ENCODE results near the gene TAMALIN.

TAMALIN gene

GRCh38 chr12:52055731-52056711 lies 49.3 kb downstream of the TAMALIN start:
- DNase-seq, result no peak

- DNase-seq, result no peak
These were observed 50.3 kb downstream of the TAMALIN start for GRCh38 chr12:52056801-52057637.

DNA sequence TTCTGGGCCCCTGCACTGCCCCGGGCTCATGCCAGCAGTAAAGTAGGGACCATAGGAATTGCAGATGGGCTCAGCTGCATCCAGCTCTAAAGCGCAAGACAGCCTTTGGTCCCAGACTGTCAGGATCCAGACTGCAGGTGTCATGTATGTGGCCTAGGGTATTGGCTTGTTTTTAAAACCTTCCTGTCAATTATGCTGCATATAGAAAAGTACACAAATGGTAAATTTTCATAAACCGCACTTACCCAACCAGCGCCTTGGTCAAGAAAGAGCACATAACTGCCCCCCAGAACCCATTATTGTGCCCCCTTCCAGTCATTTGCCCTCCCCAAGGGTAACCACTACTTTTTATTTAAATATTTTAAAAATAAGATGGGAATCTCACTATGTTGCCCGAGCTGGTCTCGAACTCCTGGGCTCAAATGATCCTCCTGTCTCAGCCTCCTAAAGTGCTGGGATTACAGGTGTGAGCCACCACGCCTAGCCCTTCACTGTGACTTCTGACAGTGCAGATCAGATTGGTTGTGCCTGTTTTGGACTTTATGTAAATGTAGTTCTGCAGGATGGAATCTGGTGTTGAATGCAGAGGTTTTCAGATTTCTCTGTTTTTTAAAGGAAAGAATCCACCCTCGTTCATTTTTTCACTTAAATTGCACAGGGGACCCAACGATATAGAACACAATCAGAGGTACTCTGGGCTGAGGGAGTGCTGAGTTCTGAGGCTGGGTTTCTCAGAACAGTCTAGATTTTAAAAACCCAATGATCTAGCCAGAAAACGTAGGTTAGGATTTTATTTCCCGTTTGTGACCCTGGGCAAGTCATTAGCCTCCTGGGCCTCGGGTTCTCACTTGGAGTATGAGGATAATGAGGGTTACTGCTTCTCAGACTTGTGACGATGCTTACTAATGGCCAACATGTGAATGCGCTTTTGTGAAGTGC lies 51.2 kb downstream of the TAMALIN start:
- DNase-seq, result no peak

DNA sequence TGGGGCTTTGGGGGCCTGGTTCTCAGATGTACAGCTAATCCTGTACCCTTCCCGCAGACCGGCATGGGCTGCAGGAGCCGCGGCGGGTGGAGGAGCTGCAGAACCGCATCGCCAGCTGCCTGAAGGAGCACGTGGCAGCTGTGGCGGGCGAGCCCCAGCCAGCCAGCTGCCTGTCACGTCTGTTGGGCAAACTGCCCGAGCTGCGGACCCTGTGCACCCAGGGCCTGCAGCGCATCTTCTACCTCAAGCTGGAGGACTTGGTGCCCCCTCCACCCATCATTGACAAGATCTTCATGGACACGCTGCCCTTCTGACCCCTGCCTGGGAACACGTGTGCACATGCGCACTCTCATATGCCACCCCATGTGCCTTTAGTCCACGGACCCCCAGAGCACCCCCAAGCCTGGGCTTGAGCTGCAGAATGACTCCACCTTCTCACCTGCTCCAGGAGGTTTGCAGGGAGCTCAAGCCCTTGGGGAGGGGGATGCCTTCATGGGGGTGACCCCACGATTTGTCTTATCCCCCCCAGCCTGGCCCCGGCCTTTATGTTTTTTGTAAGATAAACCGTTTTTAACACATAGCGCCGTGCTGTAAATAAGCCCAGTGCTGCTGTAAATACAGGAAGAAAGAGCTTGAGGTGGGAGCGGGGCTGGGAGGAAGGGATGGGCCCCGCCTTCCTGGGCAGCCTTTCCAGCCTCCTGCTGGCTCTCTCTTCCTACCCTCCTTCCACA lies 52.0 kb downstream of the TAMALIN start:
- no peak for DNase-seq

GRCh38 chr12:52059582-52060497 lies 53.1 kb downstream of the TAMALIN start:
- DNase-seq, result no peak

DNA sequence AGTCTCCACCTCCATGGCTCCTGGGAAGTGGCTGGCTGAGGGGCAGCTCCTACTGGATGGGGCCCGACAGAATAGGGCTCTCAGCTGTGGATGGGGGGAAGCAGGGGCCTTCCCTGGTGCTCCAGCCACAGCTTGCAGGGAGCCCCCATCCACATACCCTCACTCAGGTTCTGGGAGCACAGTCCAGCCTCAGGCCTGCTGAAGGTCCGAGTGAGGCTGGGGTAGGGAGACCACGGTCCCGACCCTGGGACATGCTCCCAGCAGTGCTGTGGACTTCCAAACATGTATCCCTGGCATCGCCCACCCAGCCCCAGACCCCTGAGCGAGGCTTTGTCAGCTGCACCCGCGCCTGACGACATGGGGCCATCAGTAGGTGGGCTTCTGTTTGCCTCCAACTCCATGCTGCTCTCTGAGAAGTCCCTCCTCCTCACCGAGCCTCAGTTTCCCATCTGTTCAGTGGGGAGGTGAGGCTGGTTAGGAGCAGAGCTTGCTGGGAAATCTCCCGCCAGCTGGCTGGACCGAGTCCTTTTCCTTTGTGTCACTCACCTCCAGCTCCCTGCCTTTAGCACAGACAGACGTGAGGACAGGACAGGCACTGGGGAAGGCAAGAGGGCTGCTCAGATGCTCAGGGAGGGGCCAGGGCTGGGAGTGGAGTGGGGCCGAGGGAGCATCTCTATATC lies 53.9 kb downstream of the TAMALIN start:
- no peak for DNase-seq

DNA sequence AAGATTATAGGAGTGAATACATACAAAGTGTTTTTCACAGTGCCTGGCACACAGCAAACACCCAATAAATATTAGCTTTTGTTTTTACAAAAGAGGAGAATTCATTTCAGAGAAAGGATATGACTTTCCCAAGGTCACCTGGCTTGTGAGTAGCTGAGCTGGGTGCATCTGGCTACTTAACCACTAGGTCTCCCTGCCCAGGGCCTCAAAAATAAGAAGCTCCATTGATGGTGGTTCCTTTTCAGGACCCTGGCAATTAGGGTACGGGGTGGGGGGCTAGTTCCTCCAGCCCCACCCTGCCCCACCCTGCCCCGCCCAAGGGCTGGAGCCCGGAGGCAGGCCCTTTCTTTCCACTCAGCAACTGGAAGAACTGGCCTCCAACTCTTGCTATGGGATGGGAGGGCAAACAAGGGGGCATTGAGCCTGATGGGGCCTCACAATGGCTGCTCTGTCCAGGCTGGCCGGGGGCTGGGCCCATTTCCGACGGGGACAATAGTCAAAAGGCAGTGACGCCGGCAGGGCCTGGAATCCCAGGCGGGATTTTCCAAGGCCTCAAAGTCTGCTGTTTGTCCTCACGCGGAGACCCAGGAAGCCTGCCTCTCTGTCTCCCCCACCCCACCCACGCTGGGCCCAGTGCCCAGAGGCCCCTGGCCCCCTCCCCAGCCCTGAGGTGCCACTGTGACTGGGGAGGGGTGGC lies 54.9 kb downstream of the TAMALIN start:
- DNase-seq, result no peak

DNA sequence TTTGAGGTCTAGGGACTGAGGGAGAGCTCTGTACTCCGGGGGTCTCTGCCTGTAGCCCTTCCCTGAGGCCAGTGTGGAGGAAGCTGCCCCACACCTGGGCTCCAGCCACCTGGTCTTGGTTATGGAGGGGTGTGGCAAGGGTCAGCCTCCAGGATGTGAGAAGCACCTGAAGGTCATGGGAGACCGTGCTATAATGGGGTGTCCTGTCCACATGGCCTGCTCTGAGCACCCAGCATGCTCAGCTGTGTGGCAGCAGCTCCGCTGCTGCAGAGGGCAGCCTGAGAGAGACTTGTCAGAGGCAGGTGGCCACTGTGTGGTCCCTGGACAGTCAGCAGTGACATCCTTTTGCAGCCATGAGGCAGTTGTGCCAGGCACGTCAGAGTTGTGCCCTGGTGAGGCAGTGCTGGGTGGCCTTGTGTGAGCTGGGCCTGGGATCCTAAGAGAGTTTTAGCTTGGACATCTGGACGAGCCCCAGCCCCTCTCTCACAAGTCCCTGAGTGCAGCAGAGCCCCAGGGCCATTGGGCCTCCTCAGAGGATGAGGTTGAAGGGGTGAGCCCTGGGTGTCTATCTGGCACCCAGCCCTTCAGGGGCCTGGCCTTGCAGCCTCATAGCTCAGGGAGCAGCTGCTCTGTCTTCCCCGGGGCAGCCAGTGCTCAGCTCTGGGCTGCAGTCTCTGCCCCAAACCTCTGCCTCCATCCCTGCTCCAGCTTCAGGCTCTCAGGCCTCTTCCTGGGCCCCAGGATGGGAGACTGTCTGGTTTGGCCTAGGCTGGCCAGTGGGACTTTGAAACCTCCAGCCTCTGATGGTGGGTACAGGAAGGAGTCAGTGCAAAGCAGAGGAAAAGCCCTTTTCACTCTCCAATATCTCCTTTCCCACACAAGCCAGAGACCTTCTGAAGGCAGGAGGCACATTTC lies 55.7 kb downstream of the TAMALIN start:
- DNase-seq, result no peak

DNA sequence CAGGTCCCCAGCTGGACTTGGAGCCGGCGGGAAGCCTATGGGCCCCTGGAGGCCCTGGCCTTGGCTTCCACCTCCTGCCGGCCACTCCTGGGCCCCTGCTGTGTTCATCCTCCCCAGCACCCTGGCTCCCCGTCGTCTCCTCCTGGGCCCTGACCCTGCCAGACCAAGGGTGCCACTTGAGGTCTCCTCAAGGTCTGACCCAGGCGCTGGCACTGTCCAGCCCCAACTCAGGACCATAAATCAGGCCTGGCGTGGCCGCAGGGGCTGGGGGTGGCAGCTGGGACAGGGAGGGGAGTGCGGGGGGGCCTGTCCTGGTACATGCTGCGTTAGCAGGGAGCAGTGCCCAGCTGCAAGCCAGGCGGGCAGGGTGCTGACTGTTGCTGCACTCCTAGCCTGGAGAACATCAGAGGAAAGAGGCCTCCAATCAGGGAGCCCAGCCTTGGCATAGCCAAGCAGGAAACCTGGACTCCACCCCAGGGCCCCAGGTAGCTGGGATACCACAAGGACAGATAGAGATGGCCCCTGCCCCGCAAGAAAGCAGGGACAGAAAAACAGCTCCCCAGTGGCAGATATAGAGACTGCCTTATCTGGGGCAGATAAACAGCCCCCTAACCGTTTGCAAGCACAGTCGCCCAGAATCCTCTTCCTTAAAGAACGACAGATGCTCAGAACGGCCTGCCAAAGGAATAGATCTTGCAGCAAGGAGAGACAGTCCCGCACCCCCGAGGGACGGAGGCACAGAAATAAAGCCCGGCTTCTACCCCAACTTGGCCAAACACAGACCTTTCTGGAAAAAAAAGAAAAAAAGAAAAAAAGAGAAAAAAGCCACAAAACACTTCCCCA lies 56.6 kb downstream of the TAMALIN start:
- DNase-seq, result no peak

DNA sequence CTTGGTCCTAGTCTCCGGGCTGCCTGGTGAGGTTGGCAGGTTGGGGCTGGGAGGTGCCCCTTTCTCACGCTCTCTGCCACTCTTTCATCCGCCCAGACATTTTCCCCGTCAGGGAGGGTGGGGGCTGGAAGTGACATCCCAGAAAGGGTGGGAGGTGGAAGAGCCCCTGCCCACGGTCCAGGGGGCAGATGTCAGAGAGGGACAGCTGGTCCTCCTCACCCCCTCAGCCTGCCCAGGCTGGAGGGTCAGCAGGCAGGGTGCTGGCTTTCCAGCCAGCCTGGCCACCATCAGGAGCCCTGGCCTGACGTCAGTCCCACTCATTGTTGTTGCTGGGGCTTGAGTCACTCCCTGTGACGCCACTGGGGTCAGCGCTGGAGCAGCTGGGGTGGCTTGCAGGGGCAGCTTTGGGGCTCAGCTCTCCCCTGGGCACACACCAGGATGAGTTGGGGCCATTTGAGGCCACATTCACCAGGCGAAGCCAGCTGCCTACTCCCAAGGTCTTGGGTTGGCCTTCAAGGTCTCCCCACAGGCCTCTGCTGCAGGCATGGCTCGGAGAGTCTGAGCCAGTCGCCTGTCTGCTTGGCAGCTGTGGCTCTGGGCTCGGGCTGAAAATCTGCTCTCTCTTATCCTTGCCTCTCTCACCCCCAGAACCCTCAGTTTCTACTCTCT lies 57.4 kb downstream of the TAMALIN start:
- peak; percentile 52 for DNase-seq

All from fibroblast of skin of right quadriceps (primary cell).